ENCODE results near the gene CNDP1.

Gene CNDP1

GRCh38 chr18:74510770-74511095, 23.6 kb upstream of the CNDP1 start:
- Mint-ChIP-seq H3K27me3 (no peaks in the 10 kb centered on the region), H3K36me3 (ENCODE audit: low read depth) (peaks cover 100% of the 10 kb centered on the region), H3K9me3 (no peaks in the 10 kb centered on the region), H3K27ac (no peak overlapping the region), H3K4me3 (no peak overlapping the region), H3K4me1 (ENCODE audit: low read depth) (peaks cover 25% of the 10 kb centered on the region)
- intact Hi-C loops (cut with micrococcal nuclease), result no loop called here

- Mint-ChIP-seq H3K27me3 (no peaks in the 10 kb centered on the region), H3K9me3 (no peaks in the 10 kb centered on the region), H3K4me3 (no peak overlapping the region), H3K36me3 (ENCODE audit: low read depth) (peaks cover 100% of the 10 kb centered on the region), H3K4me1 (ENCODE audit: low read depth) (peaks cover 15% of the 10 kb centered on the region), H3K27ac (no peak overlapping the region)
- intact Hi-C loops (cut with micrococcal nuclease), result no loop called here
Measured at GRCh38 chr18:74511823-74512222, 22.5 kb upstream of the CNDP1 start.

GRCh38 chr18:74512321-74513053, 21.8 kb upstream of the CNDP1 start:
- H3K27ac Mint-ChIP-seq, result no peak overlapping the region
- H3K36me3 Mint-ChIP-seq (ENCODE audit: low read depth), result peaks cover 100% of the 10 kb centered on the region
- H3K4me1 Mint-ChIP-seq (ENCODE audit: low read depth), result peaks cover 9% of the 10 kb centered on the region
- no peaks in the 10 kb centered on the region for H3K9me3 Mint-ChIP-seq
- intact Hi-C loops (cut with micrococcal nuclease), result no loop called here
- H3K4me3 Mint-ChIP-seq, result no peak overlapping the region
- H3K27me3 Mint-ChIP-seq, result no peaks in the 10 kb centered on the region

GRCh38 chr18:74513149-74513882, 21.0 kb upstream of the CNDP1 start:
- Mint-ChIP-seq H3K9me3 (no peaks in the 10 kb centered on the region), H3K4me1 (ENCODE audit: low read depth) (peaks cover 5% of the 10 kb centered on the region), H3K4me3 (no peak overlapping the region), H3K27me3 (no peaks in the 10 kb centered on the region), H3K36me3 (ENCODE audit: low read depth) (peaks cover 100% of the 10 kb centered on the region), H3K27ac (no peak overlapping the region)
- intact Hi-C loops (cut with micrococcal nuclease), result no loop called here

GRCh38 chr18:74513883-74514205, 20.5 kb upstream of the CNDP1 start:
- H3K4me3 Mint-ChIP-seq, result no peak overlapping the region
- H3K27me3 Mint-ChIP-seq, result no peaks in the 10 kb centered on the region
- intact Hi-C loops (cut with micrococcal nuclease), result no loop called here
- H3K9me3 Mint-ChIP-seq, result no peaks in the 10 kb centered on the region
- H3K4me1 Mint-ChIP-seq (ENCODE audit: low read depth), result peaks cover 10% of the 10 kb centered on the region
- H3K27ac Mint-ChIP-seq, result no peak overlapping the region
- peaks cover 100% of the 10 kb centered on the region for H3K36me3 Mint-ChIP-seq (ENCODE audit: low read depth)

GRCh38 chr18:74514860-74515495, 19.3 kb upstream of the CNDP1 start:
- no peak overlapping the region for H3K4me3 Mint-ChIP-seq
- intact Hi-C loops (cut with micrococcal nuclease), result no loop called here
- no peaks in the 10 kb centered on the region for H3K27me3 Mint-ChIP-seq
- peaks cover 17% of the 10 kb centered on the region for H3K4me1 Mint-ChIP-seq (ENCODE audit: low read depth)
- H3K36me3 Mint-ChIP-seq (ENCODE audit: low read depth), result peaks cover 100% of the 10 kb centered on the region
- no peaks in the 10 kb centered on the region for H3K9me3 Mint-ChIP-seq
- no peak overlapping the region for H3K27ac Mint-ChIP-seq

GRCh38 chr18:74515620-74516231, 18.6 kb upstream of the CNDP1 start:
- peaks cover 100% of the 10 kb centered on the region for H3K36me3 Mint-ChIP-seq (ENCODE audit: low read depth)
- H3K27me3 Mint-ChIP-seq, result no peaks in the 10 kb centered on the region
- H3K4me3 Mint-ChIP-seq, result no peak overlapping the region
- intact Hi-C loops (cut with micrococcal nuclease), result no loop called here
- peaks cover 17% of the 10 kb centered on the region for H3K4me1 Mint-ChIP-seq (ENCODE audit: low read depth)
- no peak overlapping the region for H3K27ac Mint-ChIP-seq
- H3K9me3 Mint-ChIP-seq, result no peaks in the 10 kb centered on the region

- no peak overlapping the region for H3K4me3 Mint-ChIP-seq
- intact Hi-C loops (cut with micrococcal nuclease), result no loop called here
- H3K36me3 Mint-ChIP-seq (ENCODE audit: low read depth), result peaks cover 100% of the 10 kb centered on the region
Measured at GRCh38 chr18:74516271-74517235, 17.7 kb upstream of the CNDP1 start.

GRCh38 chr18:74517236-74517630, 17.1 kb upstream of the CNDP1 start:
- intact Hi-C loops (cut with micrococcal nuclease), result no loop called here
- no peaks in the 10 kb centered on the region for H3K9me3 Mint-ChIP-seq
- H3K4me3 Mint-ChIP-seq, result no peak overlapping the region
- H3K27me3 Mint-ChIP-seq, result no peaks in the 10 kb centered on the region
- no peak overlapping the region for H3K27ac Mint-ChIP-seq
- peaks cover 100% of the 10 kb centered on the region for H3K36me3 Mint-ChIP-seq (ENCODE audit: low read depth)
- H3K4me1 Mint-ChIP-seq (ENCODE audit: low read depth), result peaks cover 17% of the 10 kb centered on the region

More at GRCh38 chr18:74516271-74517235, 17.7 kb upstream of the CNDP1 start:
- Mint-ChIP-seq H3K4me1 (ENCODE audit: low read depth) (peaks cover 17% of the 10 kb centered on the region), H3K27me3 (no peaks in the 10 kb centered on the region), H3K9me3 (no peaks in the 10 kb centered on the region), H3K27ac (no peak overlapping the region)

GRCh38 chr18:74518456-74519295, 15.6 kb upstream of the CNDP1 start:
- intact Hi-C loops (cut with micrococcal nuclease), result no loop called here
- Mint-ChIP-seq H3K4me1 (ENCODE audit: low read depth) (peaks cover 22% of the 10 kb centered on the region), H3K9me3 (no peaks in the 10 kb centered on the region), H3K36me3 (ENCODE audit: low read depth) (peaks cover 95% of the 10 kb centered on the region), H3K4me3 (no peak overlapping the region), H3K27ac (peak overlapping the region; percentile 25), H3K27me3 (no peaks in the 10 kb centered on the region)

GRCh38 chr18:74519320-74520095, 14.8 kb upstream of the CNDP1 start:
- Mint-ChIP-seq H3K9me3 (no peaks in the 10 kb centered on the region), H3K4me3 (no peak overlapping the region), H3K27me3 (no peaks in the 10 kb centered on the region), H3K4me1 (ENCODE audit: low read depth) (peaks cover 29% of the 10 kb centered on the region), H3K27ac (peak overlapping the region; percentile 25), H3K36me3 (ENCODE audit: low read depth) (peaks cover 87% of the 10 kb centered on the region)
- intact Hi-C loops (cut with micrococcal nuclease), result no loop called here

- Mint-ChIP-seq H3K36me3 (ENCODE audit: low read depth) (peaks cover 79% of the 10 kb centered on the region), H3K4me3 (no peak overlapping the region), H3K27ac (no peak overlapping the region), H3K4me1 (ENCODE audit: low read depth) (peaks cover 31% of the 10 kb centered on the region), H3K9me3 (no peaks in the 10 kb centered on the region), H3K27me3 (no peaks in the 10 kb centered on the region)
- intact Hi-C loops (cut with micrococcal nuclease), result no loop called here
Measured at GRCh38 chr18:74520096-74520833, 14.0 kb upstream of the CNDP1 start.

All from dendritic cell treated with granulocyte-macrophage colony-stimulating factor and Interleukin-4, amounts not matched to agents 40 ng/mL and 50 ng/mL, for 4 days (primary cell).